KMS-11 (cell line): ENCODE measurements around the gene ADD1.

Experiments used
- H2AFZ ChIP-seq: fragments of 200-600 bp; sonication (generic); 2 replicates; pipeline ENCODE4 v1.6.1; 2016; ENCODE audit warnings: antibody characterized with exemption, mixed run types, low read depth
- H3K27ac ChIP-seq: fragments of 200-600 bp; sonication (generic); 2 replicates; pipeline ENCODE4 v1.6.1; 2016; ENCODE audit warnings: mild to moderate bottlenecking, mixed run types
- H3K27me3 ChIP-seq: fragments of 200-600 bp; sonication (generic); 2 replicates; pipeline ENCODE4 v1.6.1; 2017; ENCODE audit warnings: mild to moderate bottlenecking, low read depth, mixed run types, moderate library complexity; ENCODE audit not compliant: insufficient read depth
- H3K36me3 ChIP-seq: fragments of 200-600 bp; sonication (generic); 2 replicates; pipeline ENCODE4 v1.6.1; 2017; ENCODE audit warnings: mild to moderate bottlenecking, mixed run types; ENCODE audit not compliant: insufficient read depth
- H3K4me1 ChIP-seq: fragments of 200-600 bp; sonication (generic); 2 replicates; pipeline ENCODE4 v1.6.1; 2016; ENCODE audit warnings: mild to moderate bottlenecking, low read depth, mixed run types; ENCODE audit not compliant: poor library complexity, severe bottlenecking
- H3K4me2 ChIP-seq: fragments of 200-600 bp; sonication (generic); 2 replicates; pipeline ENCODE4 v1.7.0; 2016; ENCODE audit warnings: mild to moderate bottlenecking, mixed run types
- H3K4me3 ChIP-seq: fragments of 200-600 bp; sonication (generic); IDR thresholded peaks from 2 replicates; pipeline ENCODE4 v1.6.1; 2017; ENCODE audit warnings: low read depth, low read length, mixed read lengths; ENCODE audit not compliant: insufficient read depth
- H3K79me2 ChIP-seq: fragments of 200-600 bp; sonication (generic); 2 replicates; pipeline ENCODE4 v1.6.1; 2016; ENCODE audit warnings: low read depth, mixed run types; ENCODE audit not compliant: insufficient read depth
- H3K9ac ChIP-seq: fragments of 200-600 bp; sonication (generic); 2 replicates; pipeline ENCODE4 v1.6.1; 2016; ENCODE audit warnings: mild to moderate bottlenecking, mixed run types
- H4K20me1 ChIP-seq: fragments of 200-600 bp; sonication (generic); 2 replicates; pipeline ENCODE4 v1.6.1; 2016; ENCODE audit warnings: mild to moderate bottlenecking, mixed run types; ENCODE audit not compliant: insufficient read depth
- CTCF ChIP-seq: fragments of 200-600 bp; sonication (generic); conservative IDR thresholded peaks from 2 replicates; pipeline ENCODE4 v1.6.1; 2017; ENCODE audit warnings: low read depth, mild to moderate bottlenecking, antibody characterized with exemption, low read length, moderate library complexity, mixed read lengths

The ADD1 gene

DNA sequence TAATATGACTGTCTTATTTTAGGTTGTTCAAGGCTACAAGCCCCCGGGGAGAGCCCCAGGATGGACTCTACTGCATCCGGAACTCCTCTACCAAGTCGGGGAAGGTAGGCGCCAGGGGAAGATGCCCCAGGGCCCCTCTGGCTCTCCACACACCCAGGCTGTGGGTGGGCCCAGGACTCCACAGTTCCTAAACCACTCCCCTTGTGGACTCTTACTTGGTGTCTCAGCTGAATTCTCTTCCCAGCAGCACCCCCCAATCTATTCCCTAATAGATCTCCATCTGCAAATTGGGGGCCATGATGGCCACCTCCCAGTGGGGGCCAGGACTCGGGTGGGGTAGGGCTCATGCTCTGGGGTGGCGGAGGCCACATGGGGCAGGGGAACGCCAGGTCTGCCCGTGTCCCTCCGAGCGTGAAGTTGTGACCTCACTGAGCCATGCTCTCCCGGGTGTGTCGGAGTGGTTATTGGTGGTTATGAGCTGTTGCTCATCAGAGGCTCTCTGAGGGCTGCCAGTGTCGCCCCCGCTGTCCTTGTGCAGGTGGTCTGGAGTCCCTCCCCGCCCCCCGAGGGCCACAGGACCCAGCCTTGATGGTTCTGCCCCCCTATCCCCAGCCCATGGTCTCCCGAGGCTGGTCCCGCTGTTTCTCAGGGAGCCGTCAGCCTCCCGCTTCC lies 11.2 kb upstream of the ADD1 start:
- no peaks in the 10 kb centered on the region for H4K20me1 ChIP-seq
- no peaks in the 10 kb centered on the region for H3K27me3 ChIP-seq
- H3K27ac ChIP-seq, result no peak overlapping the region
- H3K4me2 ChIP-seq, result no peak overlapping the region
- no peaks in the 10 kb centered on the region for H3K4me1 ChIP-seq
- no peak overlapping the region for H2AFZ ChIP-seq
- no peak overlapping the region for H3K9ac ChIP-seq
- H3K4me3 ChIP-seq, result no peak overlapping the region
- H3K79me2 ChIP-seq, result no peaks in the 10 kb centered on the region
- no peaks in the 10 kb centered on the region for H3K36me3 ChIP-seq
- TF ChIP-seq CTCF, result no peak

GRCh38 chr4:2832981-2833670 lies 10.5 kb upstream of the ADD1 start:
- Histone ChIP-seq H4K20me1 (no peaks in the 10 kb centered on the region), H3K4me1 (no peaks in the 10 kb centered on the region), H3K79me2 (no peaks in the 10 kb centered on the region), H3K36me3 (no peaks in the 10 kb centered on the region), H3K27ac (no peak overlapping the region), H3K4me2 (no peak overlapping the region), H2AFZ (no peak overlapping the region), H3K27me3 (no peaks in the 10 kb centered on the region), H3K4me3 (no peak overlapping the region), H3K9ac (no peak overlapping the region)
- no peak for TF ChIP-seq CTCF

DNA sequence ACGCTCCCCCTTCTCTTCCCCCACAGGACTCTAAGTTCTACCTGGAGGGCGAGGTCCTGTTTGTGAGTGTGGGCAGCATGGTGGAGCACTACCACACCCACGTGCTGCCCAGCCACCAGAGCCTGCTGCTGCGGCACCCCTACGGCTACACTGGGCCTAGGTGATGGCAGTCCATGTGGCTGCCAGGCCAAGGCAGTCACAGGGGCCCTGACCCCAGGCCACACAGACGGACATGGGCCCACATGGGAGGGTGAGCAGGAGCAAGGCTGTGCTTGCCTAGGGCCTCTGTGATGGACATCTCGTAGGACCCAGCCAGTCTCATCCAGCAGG lies 10.0 kb upstream of the ADD1 start:
- Histone ChIP-seq H3K79me2 (no peaks in the 10 kb centered on the region), H3K27me3 (no peaks in the 10 kb centered on the region), H4K20me1 (no peaks in the 10 kb centered on the region), H3K9ac (no peak overlapping the region), H3K4me3 (no peak overlapping the region), H3K4me1 (no peaks in the 10 kb centered on the region), H2AFZ (no peak overlapping the region), H3K36me3 (no peaks in the 10 kb centered on the region), H3K4me2 (no peak overlapping the region), H3K27ac (no peak overlapping the region)
- TF ChIP-seq CTCF, result no peak

GRCh38 chr4:2834001-2834921 lies 9.4 kb upstream of the ADD1 start:
- Histone ChIP-seq H3K4me3 (no peak overlapping the region), H2AFZ (no peak overlapping the region), H3K4me2 (no peak overlapping the region), H3K4me1 (no peaks in the 10 kb centered on the region), H3K79me2 (no peaks in the 10 kb centered on the region), H3K9ac (no peak overlapping the region), H3K27ac (no peak overlapping the region), H4K20me1 (no peaks in the 10 kb centered on the region), H3K27me3 (no peaks in the 10 kb centered on the region), H3K36me3 (no peaks in the 10 kb centered on the region)
- no peak for TF ChIP-seq CTCF
